ENCODE data around the gene AICDA.

- TF ChIP-seq CTCF (IDR thresholded peaks at IDR 0.05 in 2 of 3, conservative IDR thresholded peaks at IDR 0.05 in 1 of 3; ENCODE audit: borderline replicate concordance in 1 of 3, insufficient read depth in 1 of 3, low read depth in 2 of 3, low read length in 2 of 3) (no peak), EZH2 (IDR thresholded peaks at IDR 0.05) (no peak), POLR2AphosphoS5 (IDR thresholded peaks at IDR 0.05; ENCODE audit: low read depth, low read length) (no peak), RAD21 (IDR thresholded peaks at IDR 0.05; ENCODE audit: low read depth) (no peak), POLR2A (IDR thresholded peaks at IDR 0.05; ENCODE audit: borderline replicate concordance, extremely low read depth, insufficient read depth, insufficient read length) (no peak), JUND (IDR thresholded peaks at IDR 0.05) (no peak), TCF7L2 (IDR thresholded peaks at IDR 0.05; ENCODE audit: borderline replicate concordance, extremely low read depth, insufficient read depth, insufficient read length) (no peak), ZNF274 (IDR thresholded peaks at IDR 0.05; ENCODE audit: low read depth, low read length) (no peak), SRF (IDR thresholded peaks at IDR 0.05; ENCODE audit: low read depth) (no peak), EGR1 (IDR thresholded peaks at IDR 0.05; ENCODE audit: low read depth) (no peak), EZH2phosphoT487 (IDR thresholded peaks at IDR 0.05; ENCODE audit: borderline replicate concordance) (no peak)
- TF ChIP-seq, protein P1, sequence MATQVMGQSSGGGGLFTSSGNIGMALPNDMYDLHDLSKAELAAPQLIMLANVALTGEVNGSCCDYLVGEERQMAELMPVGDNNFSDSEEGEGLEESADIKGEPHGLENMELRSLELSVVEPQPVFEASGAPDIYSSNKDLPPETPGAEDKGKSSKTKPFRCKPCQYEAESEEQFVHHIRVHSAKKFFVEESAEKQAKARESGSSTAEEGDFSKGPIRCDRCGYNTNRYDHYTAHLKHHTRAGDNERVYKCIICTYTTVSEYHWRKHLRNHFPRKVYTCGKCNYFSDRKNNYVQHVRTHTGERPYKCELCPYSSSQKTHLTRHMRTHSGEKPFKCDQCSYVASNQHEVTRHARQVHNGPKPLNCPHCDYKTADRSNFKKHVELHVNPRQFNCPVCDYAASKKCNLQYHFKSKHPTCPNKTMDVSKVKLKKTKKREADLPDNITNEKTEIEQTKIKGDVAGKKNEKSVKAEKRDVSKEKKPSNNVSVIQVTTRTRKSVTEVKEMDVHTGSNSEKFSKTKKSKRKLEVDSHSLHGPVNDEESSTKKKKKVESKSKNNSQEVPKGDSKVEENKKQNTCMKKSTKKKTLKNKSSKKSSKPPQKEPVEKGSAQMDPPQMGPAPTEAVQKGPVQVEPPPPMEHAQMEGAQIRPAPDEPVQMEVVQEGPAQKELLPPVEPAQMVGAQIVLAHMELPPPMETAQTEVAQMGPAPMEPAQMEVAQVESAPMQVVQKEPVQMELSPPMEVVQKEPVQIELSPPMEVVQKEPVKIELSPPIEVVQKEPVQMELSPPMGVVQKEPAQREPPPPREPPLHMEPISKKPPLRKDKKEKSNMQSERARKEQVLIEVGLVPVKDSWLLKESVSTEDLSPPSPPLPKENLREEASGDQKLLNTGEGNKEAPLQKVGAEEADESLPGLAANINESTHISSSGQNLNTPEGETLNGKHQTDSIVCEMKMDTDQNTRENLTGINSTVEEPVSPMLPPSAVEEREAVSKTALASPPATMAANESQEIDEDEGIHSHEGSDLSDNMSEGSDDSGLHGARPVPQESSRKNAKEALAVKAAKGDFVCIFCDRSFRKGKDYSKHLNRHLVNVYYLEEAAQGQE (IDR thresholded peaks at IDR 0.05; ENCODE audit: low read depth) = no peak
- TF ChIP-seq, protein P2, sequence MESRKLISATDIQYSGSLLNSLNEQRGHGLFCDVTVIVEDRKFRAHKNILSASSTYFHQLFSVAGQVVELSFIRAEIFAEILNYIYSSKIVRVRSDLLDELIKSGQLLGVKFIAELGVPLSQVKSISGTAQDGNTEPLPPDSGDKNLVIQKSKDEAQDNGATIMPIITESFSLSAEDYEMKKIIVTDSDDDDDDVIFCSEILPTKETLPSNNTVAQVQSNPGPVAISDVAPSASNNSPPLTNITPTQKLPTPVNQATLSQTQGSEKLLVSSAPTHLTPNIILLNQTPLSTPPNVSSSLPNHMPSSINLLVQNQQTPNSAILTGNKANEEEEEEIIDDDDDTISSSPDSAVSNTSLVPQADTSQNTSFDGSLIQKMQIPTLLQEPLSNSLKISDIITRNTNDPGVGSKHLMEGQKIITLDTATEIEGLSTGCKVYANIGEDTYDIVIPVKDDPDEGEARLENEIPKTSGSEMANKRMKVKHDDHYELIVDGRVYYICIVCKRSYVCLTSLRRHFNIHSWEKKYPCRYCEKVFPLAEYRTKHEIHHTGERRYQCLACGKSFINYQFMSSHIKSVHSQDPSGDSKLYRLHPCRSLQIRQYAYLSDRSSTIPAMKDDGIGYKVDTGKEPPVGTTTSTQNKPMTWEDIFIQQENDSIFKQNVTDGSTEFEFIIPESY (IDR thresholded peaks at IDR 0.05; ENCODE audit: extremely low read depth, insufficient replicate concordance, low read length) = no peak
Observed at GRCh38 chr12:8596561-8596960, 16.1 kb downstream of the AICDA start.

All from HCT116 (cell line).